Ecto neural progenitor cell (in vitro differentiated cells): ENCODE data around the gene FGF12.
A peak's percentile ranks its signal among the peaks of the same experiment; 100 is the strongest.

ENCODE experiments used
- DNase-seq: peaks from one replicate; pipeline ENCODE4 v3.0.0-alpha.2; 2018; ENCODE audit warnings: low spot score

FGF12 gene

GRCh38 chr3:192413461-192413860 lies 313.9 kb downstream of the FGF12 start:
- DNase-seq = no peak

GRCh38 chr3:192410684-192410960 lies 316.7 kb downstream of the FGF12 start:
- no peak for DNase-seq

- peak; percentile 55 for DNase-seq
Observed at GRCh38 chr3:192409838-192410683, 317.3 kb downstream of the FGF12 start.

DNA sequence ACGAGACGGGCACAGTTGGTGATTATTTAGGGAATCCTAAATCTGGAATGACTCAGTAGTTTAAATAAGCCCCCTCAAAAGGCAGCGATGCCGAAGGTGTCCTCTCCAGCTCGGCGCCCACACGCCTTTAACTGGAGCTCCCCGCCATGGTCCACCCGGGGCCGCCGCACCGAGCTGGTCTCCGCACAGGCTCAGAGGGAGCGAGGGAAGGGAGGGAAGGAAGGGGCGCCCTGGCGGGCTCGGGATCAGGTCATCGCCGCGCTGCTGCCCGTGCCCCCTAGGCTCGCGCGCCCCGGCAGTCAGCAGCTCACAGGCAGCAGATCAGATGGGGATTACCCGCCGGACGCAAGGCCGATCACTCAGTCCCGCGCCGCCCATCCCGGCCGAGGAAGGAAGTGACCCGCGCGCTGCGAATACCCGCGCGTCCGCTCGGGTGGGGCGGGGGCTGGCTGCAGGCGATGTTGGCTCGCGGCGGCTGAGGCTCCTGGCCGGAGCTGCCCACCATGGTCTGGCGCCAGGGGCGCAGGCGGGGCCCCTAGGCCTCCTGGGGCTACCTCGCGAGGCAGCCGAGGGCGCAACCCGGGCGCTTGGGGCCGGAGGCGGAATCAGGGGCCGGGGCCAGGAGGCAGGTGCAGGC lies 318.0 kb downstream of the FGF12 start:
- peak; percentile 84 for DNase-seq

GRCh38 chr3:192408647-192409200 lies 318.6 kb downstream of the FGF12 start:
- peak; percentile 71 for DNase-seq

DNA sequence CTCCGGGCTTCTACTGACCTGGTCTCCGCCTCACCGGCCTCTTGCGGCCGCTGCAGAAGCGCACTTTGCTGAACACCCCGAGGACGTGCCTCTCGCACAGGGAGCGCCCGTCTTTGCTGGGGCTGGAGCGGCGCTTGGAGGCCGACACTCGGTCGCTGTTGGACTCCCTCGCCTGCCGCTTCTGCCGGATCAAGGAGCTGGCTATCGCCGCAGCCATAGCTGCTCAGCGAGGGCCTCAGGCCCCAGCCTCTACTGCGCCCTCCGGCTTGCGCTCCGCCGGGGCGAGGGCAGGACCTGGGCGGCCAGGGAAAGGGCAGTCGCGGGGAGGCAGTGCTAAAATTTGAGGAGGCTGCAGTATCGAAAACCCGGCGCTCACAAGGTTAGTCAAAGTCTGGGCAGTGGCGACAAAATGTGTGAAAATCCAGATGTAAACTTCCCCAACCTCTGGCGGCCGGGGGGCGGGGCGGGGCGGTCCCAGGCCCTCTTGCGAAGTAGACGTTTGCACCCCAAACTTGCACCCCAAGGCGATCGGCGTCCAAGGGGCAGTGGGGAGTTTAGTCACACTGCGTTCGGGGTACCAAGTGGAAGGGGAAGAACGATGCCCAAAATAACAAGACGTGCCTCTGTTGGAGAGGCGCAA lies 319.2 kb downstream of the FGF12 start:
- peak; percentile 72 for DNase-seq

GRCh38 chr3:192399767-192400166 lies 327.6 kb downstream of the FGF12 start:
- no peak for DNase-seq

- DNase-seq = no peak
Observed at GRCh38 chr3:192397012-192397411, 330.3 kb downstream of the FGF12 start.

- DNase-seq = no peak
Observed at GRCh38 chr3:192395506-192395905, 331.8 kb downstream of the FGF12 start.

DNA sequence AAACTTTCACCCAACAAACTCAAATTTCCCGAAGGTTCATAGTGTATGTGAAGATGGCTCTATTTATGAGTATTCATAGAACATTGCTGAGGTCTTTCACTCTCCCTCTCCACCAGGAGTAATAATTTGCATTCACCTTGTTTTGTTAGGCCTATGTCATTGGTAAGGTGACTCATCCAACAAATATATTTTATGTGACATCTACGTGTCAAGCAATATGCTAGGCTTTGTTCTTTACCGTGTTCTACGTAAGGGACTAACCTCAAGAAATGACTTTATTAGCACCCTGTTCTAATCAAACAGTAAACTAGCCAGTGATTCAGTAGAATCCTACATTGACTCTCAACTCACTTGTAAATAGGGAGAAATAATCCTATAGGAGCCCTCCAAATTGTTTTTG lies 334.4 kb downstream of the FGF12 start:
- no peak for DNase-seq

DNA sequence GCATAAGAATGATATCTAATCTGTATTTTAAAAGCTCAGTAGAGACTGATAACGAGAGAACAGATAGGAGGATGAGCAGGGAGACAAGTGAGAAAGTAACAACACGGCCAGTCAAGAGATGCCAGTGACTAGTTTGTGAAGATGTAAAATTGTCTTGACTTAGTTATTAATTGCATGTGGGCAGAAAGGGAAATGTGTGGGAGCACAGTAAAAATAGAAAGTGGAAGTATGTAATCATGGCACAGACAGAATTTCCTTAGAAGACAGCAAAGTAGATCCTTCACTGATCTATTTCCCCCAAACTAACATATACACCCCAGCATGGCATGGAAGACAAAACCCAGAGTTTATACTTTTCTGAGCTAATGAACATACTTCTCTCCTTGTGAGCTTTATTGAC lies 344.5 kb downstream of the FGF12 start:
- no peak for DNase-seq

- no peak for DNase-seq
Observed at GRCh38 chr3:192373586-192373985, 353.8 kb downstream of the FGF12 start.

GRCh38 chr3:192373032-192373431 lies 354.3 kb downstream of the FGF12 start:
- DNase-seq = no peak

DNA sequence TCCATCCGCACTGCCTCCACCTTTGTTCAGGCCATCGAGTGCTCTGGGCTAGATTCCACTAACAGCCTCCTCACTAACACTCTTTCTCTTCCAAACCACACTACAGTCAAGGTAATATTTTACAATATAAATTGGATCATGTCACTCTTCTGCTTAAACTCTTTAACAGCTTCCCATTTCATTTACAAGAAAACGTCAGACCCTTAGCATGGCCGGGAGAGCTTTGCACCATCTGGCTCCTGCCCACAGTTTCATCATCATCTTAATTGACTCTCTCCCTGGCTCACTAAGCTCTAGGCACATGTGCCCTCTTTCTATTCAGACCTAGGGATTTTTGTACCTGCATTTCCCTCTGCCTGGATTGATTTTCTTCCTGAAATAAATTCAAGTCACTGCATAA lies 354.7 kb downstream of the FGF12 start:
- no peak for DNase-seq

- DNase-seq = no peak
Observed at GRCh38 chr3:192371870-192372400, 355.4 kb downstream of the FGF12 start.

DNA sequence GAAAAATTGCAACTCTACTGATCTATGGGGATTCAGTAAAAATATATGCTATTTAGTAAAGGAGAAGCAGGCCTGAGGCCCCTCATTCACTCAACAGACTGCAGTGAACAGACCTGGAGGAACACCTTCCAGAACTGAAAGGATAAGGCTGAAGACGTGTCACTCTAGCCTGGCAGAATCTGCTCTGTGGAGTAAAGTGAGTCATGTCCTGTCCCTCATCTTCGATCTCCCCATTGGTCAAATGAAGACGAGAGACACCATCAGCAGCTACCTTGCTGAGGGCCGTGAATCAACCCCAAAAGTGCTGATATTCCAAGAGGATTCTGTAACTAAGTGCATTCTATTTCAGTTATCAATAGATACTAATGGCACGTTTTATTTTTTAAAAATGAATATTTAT lies 359.7 kb downstream of the FGF12 start:
- no peak for DNase-seq

DNA sequence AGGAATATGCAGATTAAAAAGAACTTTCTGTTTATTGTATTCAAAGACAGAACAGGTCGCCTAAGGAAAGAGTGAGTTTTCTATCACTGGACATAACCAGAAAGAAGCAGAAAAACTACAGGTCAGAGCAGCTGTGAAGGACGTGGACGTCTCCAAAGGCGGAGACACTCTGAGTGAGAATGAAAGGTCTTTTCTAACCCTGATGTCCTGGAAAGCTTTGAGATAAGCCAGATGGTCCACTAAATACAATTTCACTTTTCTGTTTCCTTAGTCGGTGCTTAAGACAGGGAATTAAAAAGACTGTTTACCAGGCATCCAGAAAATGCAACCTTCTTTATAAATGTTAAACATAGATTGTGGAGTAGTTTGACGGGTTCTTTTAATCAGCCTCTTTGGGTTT lies 360.4 kb downstream of the FGF12 start:
- DNase-seq = no peak

- no peak for DNase-seq
Observed at GRCh38 chr3:192365571-192365970, 361.8 kb downstream of the FGF12 start.

DNA sequence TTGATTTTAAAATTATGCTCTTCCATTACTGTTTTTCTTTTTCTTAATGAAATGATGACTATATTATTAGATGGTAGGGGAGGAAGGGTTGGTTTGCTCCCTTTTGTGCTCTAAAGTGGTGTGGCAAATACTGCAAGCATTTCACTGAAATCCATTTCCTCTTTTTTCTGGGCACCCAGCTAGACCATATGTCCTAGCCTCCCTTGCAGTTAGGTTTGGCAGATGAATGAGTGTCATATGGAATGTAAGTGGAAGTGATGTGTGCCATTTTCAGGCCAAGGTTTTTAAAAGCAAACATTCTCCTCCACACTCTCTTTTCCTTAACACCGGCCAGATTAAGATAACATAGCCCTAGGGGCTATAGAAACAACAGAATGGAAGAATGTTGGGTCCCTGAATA lies 363.0 kb downstream of the FGF12 start:
- no peak for DNase-seq

GRCh38 chr3:192354687-192355086 lies 372.7 kb downstream of the FGF12 start:
- DNase-seq = no peak

DNA sequence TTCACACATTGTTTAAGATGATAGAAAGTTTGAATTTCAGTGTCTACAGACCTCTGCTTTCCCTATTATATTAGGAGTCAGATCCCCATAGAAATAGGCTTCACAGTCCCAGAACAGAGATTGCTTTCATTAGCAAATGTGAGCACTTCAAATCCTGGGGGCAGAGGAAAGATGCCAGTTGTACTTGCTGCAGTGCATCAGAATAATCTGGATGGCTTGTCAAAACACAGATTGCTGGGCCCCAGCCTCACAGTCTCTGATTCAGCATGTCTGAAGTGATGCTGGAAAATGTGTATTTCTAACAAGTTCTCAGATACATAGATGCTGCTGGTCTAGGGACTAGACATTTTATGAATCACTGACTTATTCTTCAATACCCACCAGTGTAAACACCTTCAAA lies 375.2 kb downstream of the FGF12 start:
- no peak for DNase-seq

DNA sequence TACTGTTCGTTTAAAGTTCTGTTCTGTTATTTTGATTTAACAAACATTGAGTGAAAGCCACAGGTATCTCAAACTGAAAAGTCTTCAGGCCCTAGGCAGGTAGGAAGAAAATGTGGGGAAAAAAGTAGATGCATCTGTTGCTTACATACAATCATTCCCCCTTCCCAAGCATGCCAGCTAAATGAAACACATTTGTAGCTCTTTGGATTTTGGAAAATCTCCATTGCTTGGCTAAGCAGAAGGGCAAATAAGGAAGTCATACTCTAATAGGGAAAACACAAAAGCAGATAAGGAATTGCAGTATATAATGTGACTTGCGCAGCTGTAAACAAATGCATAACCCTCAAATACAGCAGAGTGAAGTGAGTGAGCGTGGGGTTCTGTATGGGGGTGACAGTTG lies 375.9 kb downstream of the FGF12 start:
- no peak for DNase-seq

DNA sequence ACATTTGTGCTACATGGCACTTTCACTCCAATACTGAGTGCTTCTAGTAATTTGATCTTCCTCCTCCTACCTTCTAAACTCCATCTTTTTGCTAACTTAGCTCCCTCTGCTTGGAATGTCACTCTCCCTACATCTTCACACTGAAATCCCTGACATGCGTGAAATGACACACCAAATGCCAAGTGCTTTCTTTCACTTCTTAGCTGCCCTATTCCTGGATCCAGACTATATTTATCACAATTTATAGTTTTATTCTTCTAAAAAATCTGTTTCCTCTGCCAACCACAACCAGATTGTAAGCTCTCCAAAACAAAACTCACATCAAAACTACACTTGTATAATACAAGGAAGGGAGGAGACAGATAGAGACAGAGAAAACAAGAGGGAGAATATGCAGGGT lies 387.3 kb downstream of the FGF12 start:
- no peak for DNase-seq
